ENCODE results near the gene HDAC4.

GRCh38 chr2:239065962-239066361 lies 334.9 kb downstream of the HDAC4 start:
- TF ChIP-seq, protein P1, sequence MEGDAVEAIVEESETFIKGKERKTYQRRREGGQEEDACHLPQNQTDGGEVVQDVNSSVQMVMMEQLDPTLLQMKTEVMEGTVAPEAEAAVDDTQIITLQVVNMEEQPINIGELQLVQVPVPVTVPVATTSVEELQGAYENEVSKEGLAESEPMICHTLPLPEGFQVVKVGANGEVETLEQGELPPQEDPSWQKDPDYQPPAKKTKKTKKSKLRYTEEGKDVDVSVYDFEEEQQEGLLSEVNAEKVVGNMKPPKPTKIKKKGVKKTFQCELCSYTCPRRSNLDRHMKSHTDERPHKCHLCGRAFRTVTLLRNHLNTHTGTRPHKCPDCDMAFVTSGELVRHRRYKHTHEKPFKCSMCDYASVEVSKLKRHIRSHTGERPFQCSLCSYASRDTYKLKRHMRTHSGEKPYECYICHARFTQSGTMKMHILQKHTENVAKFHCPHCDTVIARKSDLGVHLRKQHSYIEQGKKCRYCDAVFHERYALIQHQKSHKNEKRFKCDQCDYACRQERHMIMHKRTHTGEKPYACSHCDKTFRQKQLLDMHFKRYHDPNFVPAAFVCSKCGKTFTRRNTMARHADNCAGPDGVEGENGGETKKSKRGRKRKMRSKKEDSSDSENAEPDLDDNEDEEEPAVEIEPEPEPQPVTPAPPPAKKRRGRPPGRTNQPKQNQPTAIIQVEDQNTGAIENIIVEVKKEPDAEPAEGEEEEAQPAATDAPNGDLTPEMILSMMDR (IDR thresholded peaks at IDR 0.05), result no peak
- TF ChIP-seq POLR2A (IDR thresholded peaks at IDR 0.05), result no peak
